Measurements from ENCODE around the gene ZSCAN5A.

DNA sequence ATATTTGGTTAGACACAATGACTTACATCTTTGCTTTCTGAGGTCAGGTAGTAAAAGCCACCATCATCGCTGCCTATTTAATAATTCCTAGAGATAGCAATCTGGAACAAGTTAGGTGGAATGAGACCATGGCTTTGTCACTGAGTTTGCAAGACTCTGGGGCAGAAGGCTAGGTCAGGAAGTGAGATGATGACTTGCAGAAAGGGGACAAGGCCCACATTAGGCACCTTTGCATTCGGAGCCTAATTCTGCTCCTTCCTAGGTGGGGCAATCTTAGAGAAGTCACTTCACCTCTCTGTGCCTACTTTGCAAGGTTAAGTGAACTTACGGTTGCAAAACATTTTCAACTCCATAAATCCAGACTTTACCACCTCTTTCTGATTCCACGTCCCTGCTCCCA lies 31.8 kb downstream of the ZSCAN5A start:
- TF ChIP-seq, protein P1, sequence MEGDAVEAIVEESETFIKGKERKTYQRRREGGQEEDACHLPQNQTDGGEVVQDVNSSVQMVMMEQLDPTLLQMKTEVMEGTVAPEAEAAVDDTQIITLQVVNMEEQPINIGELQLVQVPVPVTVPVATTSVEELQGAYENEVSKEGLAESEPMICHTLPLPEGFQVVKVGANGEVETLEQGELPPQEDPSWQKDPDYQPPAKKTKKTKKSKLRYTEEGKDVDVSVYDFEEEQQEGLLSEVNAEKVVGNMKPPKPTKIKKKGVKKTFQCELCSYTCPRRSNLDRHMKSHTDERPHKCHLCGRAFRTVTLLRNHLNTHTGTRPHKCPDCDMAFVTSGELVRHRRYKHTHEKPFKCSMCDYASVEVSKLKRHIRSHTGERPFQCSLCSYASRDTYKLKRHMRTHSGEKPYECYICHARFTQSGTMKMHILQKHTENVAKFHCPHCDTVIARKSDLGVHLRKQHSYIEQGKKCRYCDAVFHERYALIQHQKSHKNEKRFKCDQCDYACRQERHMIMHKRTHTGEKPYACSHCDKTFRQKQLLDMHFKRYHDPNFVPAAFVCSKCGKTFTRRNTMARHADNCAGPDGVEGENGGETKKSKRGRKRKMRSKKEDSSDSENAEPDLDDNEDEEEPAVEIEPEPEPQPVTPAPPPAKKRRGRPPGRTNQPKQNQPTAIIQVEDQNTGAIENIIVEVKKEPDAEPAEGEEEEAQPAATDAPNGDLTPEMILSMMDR (IDR thresholded peaks at IDR 0.05), result no peak
- TF ChIP-seq EZH2 (IDR thresholded peaks at IDR 0.05; ENCODE audit: borderline replicate concordance, insufficient read depth, low read depth, low read length, poor library complexity, severe bottlenecking), result no peak

All from B cell (primary cell).